Colon (tissue), 2 donors: Measurements from ENCODE around the gene LLCFC1.

ENCODE experiments used
- FAIRE-seq: peaks from 2 replicates; lab custom pipeline; 2012; peaks lifted over from hg19 to GRCh38; lab: Jason Lieb, UNC
- donor health status: control.
- donor health status: control.

LLCFC1 gene

GRCh38 chr7:142939226-142939910, at the start of gene LLCFC1:
Gene LLCFC1, plus strand, starts transcription at chr7:142939484. Its CDS starts 138 bp downstream, at chr7:142939622.
- FAIRE-seq: no peak

DNA sequence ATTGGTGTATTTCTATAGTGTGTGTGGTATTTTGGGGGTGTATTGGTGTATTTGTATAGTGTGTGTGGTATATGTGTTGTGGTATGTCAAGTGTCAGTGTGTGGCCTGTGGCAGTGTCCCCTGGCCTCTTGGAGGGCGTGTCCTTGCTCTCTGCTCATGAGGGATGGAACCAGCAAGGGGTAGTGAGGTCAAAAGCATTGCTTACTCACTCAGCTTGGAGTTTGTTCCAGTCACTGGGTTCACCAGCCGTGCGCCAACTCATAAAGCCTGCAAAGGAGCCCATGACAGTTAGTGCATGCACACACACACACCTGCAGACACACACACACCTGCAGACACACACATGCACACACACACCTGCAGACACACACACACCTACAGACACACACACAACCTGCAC, 49.5 kb upstream of the LLCFC1 start:
- FAIRE-seq: no peak

- no peak for FAIRE-seq
Observed at GRCh38 chr7:142890874-142891485, 48.3 kb upstream of the LLCFC1 start.

GRCh38 chr7:142891490-142892082, 47.7 kb upstream of the LLCFC1 start:
- FAIRE-seq: no peak

DNA sequence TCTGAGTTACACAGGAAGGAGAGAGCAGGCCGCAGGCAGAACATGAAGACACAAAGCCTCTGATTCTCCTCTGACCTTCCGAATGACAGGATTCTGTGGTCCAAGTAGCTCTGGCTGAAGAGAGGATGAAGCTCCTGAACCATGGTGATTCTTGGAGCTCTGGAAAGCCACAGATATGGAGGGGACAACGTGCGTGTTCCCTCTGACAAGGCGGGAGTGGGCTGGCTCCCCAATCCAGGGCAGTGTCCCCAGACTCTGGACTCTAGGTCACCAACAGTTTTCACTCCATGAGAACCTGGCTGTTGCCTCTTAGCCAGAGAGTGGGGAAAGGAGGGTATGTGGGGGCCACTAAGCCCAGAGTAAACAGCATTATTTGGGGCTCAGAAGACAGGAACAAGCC, 46.3 kb upstream of the LLCFC1 start:
- no peak for FAIRE-seq

DNA sequence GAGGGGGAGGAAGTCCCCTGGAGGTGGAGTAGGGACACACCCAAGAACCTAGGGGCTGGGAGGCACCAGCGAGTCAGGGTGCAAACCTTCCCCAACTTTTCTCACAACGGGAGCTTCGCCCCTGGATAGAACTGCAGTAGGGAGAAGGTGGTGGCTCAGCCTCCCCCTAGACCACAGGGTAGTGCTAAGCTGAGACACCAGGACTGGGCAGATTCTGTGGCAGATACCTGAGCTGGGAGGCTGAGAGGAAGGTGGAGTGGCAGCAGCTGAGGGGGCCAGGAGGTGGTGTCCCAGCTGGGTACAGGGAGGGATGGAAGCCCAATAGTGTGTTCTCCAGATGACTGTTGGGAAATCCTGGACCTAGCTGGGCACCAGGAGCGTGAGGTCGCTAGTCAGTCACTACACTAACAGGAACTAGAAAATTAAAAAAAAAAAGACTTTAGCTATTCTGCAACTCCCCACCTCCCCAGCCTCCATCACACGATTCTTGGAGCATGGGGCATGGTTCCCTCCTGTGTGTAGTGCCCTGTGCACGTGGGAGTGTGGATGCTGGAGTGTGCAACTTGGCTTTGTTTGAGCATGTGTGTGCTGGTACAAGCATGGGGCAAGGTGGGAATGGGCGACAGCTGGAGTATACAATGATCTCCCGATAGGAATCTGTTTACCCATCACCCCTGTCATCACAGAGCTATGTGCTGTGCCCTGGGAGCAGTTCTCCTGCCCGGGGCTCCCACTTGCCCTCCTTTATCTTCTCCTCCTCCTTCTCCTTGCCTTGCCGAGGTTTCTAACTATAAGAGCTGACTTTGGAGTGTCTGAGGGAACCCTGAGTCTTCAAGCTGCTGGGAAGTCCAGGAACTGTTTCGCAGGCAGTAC, 44.9 kb upstream of the LLCFC1 start:
- no peak for FAIRE-seq

GRCh38 chr7:142894985-142895593, 44.2 kb upstream of the LLCFC1 start:
- FAIRE-seq: no peak

DNA sequence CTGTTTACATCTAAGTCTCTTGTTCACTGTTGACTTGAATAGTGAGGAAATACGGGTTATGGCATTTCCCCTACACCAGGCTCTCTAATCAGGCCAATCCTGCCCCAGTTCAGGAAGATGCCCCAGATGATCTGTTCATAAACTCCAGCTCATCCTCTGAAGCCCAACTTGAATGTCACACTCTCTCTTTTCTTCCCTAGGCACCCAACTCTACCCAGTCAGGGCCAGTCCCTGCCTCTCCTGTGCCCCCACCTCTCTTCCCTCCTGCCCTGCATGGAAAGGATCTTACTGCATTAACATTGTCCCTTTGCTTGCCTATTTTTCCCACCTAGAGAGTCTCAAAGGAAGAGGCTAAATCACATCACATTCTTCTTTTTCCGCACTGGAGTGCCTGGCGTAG, 43.1 kb upstream of the LLCFC1 start:
- no peak for FAIRE-seq

DNA sequence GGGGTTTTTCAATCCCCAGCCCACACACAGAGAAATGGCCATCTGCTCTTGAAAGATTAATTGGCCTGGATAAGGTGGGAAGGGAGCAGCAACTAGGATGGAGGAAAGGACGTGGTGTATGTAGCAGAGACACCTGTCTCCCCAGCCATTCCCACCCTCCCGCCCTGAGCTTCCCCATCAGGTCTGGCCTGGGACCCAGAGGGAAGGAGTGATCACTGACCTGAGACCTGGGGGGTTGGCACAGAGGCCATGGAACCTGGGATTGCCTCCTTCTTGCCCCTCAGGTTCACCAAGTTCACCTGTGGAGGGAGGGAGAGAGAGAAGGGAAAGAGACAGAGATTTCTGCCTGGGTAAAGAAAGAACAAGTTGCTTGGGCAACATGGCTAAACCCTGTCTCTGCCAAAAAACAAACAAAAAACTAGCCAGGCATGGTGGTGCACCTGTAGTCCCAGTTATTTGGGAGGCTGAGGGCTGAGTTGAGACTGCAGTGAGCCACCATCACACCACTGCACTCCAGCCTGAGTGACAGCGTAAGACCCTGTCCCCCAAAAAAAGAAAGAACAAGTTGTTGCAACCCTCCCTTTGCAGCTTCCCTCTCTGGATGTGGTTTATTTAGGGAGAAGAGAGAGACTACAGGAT, 42.4 kb upstream of the LLCFC1 start:
- FAIRE-seq: no peak

GRCh38 chr7:142897691-142898090, 41.6 kb upstream of the LLCFC1 start:
- no peak for FAIRE-seq

DNA sequence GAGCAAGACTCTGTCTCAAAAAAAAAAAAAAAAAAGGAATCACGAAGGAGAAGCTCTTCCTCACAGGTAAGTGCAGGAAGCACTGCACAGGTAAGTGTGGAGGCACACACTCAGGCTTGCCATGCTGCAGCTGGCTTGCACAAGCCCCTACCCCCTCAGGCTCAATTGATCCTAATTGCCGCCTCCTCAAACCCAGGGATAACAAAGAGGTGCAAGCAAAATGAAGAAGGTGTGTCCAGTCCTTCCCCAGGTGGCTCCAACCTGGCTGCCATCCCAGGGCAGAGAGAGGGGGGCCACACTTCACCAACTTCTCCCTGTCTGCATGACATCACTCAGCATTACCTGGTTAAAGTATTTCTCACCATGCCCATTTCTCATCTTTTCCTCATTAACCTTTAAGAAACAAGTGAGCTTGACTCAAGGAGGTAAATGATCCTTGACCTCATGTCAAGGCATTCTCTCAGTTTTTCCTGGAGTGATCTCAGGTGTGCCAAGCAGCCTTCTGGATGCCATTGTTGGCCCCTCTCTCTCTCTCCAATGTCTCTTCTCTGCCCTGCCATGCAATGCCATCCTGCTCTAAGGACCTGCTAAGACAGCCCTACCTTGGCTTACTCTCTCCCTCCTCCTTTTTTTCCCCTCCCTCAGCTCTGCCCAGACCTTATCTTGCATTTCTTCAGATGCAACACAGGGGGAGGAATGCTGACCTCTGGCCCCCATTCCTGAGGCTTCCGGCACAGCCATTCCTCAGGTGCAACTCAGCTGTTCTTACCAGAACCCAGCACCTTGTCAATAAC, 40.7 kb upstream of the LLCFC1 start:
- FAIRE-seq: no peak

DNA sequence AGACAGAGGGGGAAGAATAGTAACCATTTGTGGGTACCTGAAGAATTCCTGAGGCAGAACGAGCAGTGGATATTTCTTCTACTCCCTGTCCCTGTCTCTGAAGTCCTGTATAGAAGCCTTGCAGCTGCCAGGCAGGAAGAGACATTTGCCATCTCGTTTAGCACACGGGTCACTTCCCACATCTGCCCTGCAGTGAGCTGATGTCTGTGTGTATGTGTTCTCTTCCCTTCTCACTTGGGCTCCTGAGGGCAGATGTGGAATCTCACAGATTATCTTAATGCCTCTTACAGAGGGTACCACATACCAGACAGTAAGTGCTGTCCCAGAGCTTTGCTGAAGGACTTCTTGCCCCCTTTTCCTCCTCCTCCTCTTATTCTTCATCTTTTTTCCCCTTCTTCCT, 39.6 kb upstream of the LLCFC1 start:
- FAIRE-seq: no peak

GRCh38 chr7:142901426-142902259, 37.6 kb upstream of the LLCFC1 start:
- no peak for FAIRE-seq

DNA sequence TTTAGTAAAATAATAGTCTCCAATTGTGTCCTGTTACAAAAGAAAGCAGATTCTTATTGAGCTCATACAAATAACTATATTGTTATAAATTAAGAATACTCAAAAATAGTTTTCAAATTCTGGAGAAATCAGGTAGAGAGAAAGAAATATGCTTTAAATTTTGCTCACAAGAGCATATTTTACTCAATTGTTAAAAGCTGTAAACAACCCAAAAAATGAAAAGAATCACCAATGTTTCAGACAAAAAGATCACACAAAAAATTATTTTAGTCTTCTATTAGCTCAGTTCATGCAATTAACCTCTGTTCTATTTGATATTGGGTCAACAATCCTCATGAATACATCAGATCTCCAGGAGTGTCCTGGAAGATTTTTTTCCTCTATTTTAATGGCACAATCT, 35.2 kb upstream of the LLCFC1 start:
- FAIRE-seq: no peak

DNA sequence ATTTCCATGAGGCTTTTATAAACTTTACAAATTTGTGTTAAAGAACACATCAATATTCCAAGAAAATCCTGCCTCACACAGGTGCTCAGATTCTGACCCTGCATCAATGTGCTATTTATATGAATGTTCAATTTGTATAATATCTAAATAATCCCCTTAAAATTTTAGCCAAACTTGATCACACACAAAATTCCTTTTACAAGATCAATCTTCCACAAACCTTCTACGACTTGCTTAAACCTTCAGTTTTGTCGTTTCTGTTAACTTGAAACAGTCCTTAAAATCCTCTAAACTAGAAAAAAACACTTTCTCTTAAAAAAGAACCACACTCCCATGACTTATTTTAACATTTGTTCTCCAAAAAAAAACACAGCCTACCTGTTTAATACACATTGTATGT, 33.5 kb upstream of the LLCFC1 start:
- FAIRE-seq: no peak

GRCh38 chr7:142906643-142907042, 32.6 kb upstream of the LLCFC1 start:
- FAIRE-seq: no peak

DNA sequence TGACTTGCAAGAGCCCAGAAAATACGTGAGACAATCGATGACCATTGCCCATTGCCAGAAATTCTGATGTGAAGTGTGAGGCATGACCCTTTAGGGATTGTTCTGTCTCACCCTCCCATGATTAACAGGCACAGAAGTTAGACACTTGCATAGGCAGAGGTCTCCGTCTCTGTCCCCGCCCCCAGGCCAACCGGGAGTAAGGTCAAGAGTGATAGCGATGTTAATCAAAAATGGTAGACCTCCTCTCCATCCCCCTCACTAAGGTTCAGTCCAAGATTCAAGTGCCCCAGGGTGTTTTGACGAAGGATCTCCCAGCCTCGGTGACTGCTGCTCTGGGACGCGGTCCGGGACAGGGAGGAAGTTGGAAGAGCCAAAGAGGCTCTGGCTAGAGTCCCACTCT, 31.0 kb upstream of the LLCFC1 start:
- no peak for FAIRE-seq

GRCh38 chr7:142908921-142909890, 30.1 kb upstream of the LLCFC1 start:
- FAIRE-seq: no peak

- FAIRE-seq: no peak
Observed at GRCh38 chr7:142910031-142910433, 29.3 kb upstream of the LLCFC1 start.
